Fibroblast of the aortic adventitia (primary cell): ENCODE measurements around the gene PRKG1. TPM values are rescaled to one million over a fixed set of nuclear protein-coding genes. Genes with fewer than 3 reads are reported as not detected.

Experiments used
- DNase-seq: peaks from one replicate; pipeline ENCODE4 v3.0.0-alpha.2; 2010; ENCODE audit warnings: low read depth
- H3K4me3 ChIP-seq: 2 replicates; pipeline ENCODE4 v1.5.1; 2011; ENCODE audit warnings: low read depth, mild to moderate bottlenecking, control low read depth, low read length, moderate library complexity
- CTCF ChIP-seq: IDR thresholded peaks from 2 replicates; pipeline ENCODE4 v1.5.1; 2011; ENCODE audit warnings: mild to moderate bottlenecking, low read length, control low read depth, inconsistent platforms; ENCODE audit not compliant: insufficient read depth
- total RNA-seq: library from RNA; depleted of rRNA; stranded (reverse); fragments of >200 nt; gene quantifications from 2 replicates; pipeline ENCODE4 v1.2.3, GENCODE V29; 2012; ENCODE audit warnings: low replicate concordance

Gene PRKG1
- total RNA-seq, 1 donor = 45.6 TPM

GRCh38 chr10:51528527-51528926 lies 454.2 kb downstream of the PRKG1 start:
- TF ChIP-seq CTCF = no peak
- H3K4me3 ChIP-seq = no peak overlapping the region
- no peak for DNase-seq

GRCh38 chr10:51530541-51530940 lies 456.3 kb downstream of the PRKG1 start:
- no peak for TF ChIP-seq CTCF
- no peak overlapping the region for H3K4me3 ChIP-seq
- DNase-seq = no peak

GRCh38 chr10:51532044-51532443 lies 457.8 kb downstream of the PRKG1 start:
- no peak for TF ChIP-seq CTCF
- DNase-seq = no peak
- H3K4me3 ChIP-seq = no peak overlapping the region

GRCh38 chr10:51542853-51543252 lies 468.6 kb downstream of the PRKG1 start:
- H3K4me3 ChIP-seq = no peak overlapping the region
- TF ChIP-seq CTCF = no peak
- no peak for DNase-seq

- no peak for DNase-seq
- no peak overlapping the region for H3K4me3 ChIP-seq
- TF ChIP-seq CTCF = no peak
These were observed 470.6 kb downstream of the PRKG1 start for GRCh38 chr10:51544933-51545332.

GRCh38 chr10:51547941-51548340 lies 473.7 kb downstream of the PRKG1 start:
- no peak for TF ChIP-seq CTCF
- H3K4me3 ChIP-seq = no peak overlapping the region
- DNase-seq = no peak

GRCh38 chr10:51552879-51553278 lies 478.6 kb downstream of the PRKG1 start:
- H3K4me3 ChIP-seq = no peak overlapping the region
- TF ChIP-seq CTCF = no peak
- no peak for DNase-seq
